Fibroblast of peridontal ligament (primary cell): Measurements from ENCODE around the gene STK24.

Source experiments
- DNase-seq: peaks from one replicate; pipeline ENCODE4 v3.0.0-alpha.2; 2010; ENCODE audit errors: extremely low read depth

Gene STK24

DNA sequence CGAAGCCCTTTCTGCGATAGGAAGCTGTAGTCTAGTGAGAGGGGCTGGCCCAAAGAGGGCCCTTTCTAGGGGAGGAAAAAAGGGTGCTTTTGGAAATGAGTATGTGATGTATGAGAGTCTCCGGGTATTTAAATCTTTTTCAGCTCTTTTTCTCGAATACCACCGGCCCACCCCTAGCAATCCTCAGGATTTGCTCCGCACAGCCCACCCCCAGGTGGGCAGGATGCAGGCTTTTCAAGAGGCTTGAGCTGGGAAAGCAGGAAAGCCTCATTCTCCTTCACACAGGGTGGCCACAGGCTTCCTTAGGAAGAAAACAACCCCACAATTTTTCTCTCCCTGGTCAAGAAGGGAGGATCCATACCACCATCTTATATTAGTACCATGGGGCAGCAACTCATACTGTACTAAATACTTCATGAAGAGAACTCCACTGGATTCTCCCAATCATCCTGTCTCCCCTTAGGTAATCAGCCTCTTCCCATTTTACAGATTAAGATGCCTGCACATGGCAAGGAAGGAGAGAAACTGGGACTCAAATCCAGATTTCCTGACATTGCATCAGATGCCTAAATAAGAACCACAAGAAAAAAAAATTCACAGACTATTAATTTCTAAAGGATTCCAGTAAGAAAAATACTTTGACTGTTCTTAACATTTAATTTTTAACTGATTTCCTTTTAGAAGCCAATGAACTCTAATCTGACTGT, 84.4 kb downstream of the STK24 start:
- DNase-seq = peak; percentile 71

GRCh38 chr13:98490866-98491265, 86.0 kb downstream of the STK24 start:
- DNase-seq = no peak

DNA sequence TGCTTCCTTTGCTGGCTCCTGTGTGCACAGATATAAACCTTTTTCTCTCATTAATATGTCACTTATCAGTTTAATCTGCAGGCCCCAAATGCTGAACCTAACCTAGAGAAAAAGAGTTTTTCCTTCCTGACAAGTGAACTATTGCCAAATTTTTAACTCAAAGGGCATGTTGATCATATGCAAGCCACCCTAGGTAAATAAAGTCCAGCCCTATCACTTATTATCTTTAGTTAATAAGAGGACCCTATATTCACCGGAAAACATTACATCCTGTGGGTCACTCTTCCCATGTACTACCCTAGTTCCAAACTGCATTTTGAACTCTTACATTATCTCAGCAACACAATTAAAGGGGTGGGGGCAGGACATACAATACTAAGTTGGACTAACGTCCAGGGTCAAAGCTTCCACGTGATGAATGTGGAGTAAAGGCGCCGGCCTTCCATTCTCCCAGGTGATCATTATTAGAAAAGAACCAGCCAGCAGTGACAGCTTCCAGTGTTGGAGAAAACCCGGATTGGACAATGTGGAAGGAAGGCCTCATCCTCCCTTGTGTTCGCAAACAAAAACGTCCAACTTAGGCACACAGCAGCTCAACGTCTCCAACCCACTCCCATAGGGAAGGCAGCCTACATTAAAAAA, 86.6 kb downstream of the STK24 start:
- DNase-seq = no peak

DNA sequence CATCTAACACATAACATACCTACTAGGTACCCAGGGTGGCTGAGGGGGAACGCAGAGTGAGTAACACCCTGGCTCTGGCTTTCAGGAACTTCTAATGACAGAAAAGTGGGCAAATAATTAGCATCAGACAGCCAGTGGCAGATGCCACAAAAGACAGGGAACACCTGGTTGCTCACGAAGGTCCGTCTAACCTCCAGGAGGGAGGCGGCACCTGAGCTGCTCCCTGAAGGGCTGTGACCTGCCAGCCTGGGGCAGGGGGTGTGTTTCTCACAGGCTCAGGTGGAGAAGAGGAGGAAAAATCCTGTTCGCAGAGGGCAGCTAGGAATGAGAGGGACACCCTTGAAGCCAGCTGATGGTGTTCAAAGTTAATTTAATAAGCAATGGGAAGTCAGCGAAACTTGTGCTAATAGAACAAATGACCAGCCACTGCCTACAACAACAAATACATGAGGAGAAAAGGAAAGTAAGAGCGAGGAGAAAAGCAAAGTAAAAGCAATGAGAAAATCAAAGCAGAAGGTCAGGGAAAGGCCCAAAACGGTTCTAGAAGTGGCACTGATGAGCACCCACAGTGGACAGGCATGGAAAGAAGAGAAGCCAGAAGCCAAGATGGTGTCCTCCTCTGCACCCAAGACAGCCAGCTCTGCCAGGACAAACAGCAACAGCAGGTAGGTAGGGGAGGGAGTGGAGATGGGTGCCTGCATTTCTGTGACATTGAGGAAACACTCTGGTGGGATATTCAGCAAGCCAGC, 87.3 kb downstream of the STK24 start:
- no peak for DNase-seq

GRCh38 chr13:98488736-98489135, 88.2 kb downstream of the STK24 start:
- DNase-seq = no peak

DNA sequence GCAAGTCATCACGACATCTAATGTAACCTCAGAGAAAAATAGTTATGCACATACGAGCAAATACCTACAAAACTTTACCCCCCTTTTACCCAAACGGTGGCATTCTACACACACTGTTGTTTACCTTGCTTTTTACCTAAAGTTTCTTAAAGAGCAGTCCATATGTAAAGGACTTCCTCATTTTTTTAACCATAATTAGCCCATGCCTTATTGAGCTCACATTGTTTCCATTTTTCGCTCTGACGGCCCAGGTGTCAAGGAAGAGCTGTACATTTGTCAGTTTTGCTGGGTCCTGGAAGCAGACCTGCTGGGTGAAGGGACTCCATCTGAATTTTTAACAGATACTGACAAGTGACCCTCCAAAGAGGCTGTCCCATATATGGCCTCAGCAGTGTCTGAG, 89.4 kb downstream of the STK24 start:
- DNase-seq = no peak

GRCh38 chr13:98487016-98487415, 89.9 kb downstream of the STK24 start:
- DNase-seq = no peak

DNA sequence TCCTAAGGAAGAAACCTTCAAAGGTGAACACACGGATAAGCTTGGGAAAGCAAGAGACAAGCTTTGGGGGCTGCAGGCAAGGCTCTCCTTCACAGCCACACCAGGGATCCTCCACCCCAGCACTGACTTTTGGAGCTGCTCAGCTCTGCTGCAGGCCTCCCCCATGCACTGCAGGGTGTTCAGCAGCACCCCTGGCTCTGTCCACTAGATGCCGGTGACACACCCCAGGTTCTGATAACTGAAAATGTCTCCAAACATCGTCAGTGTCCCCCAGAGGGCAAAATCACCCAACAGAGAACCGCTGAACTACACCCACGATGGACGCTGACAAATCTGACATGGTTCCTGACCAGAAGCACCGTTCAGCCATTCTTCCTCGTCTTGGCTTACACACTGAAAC, 90.5 kb downstream of the STK24 start:
- DNase-seq = no peak

GRCh38 chr13:98485561-98485960, 91.3 kb downstream of the STK24 start:
- DNase-seq = no peak

DNA sequence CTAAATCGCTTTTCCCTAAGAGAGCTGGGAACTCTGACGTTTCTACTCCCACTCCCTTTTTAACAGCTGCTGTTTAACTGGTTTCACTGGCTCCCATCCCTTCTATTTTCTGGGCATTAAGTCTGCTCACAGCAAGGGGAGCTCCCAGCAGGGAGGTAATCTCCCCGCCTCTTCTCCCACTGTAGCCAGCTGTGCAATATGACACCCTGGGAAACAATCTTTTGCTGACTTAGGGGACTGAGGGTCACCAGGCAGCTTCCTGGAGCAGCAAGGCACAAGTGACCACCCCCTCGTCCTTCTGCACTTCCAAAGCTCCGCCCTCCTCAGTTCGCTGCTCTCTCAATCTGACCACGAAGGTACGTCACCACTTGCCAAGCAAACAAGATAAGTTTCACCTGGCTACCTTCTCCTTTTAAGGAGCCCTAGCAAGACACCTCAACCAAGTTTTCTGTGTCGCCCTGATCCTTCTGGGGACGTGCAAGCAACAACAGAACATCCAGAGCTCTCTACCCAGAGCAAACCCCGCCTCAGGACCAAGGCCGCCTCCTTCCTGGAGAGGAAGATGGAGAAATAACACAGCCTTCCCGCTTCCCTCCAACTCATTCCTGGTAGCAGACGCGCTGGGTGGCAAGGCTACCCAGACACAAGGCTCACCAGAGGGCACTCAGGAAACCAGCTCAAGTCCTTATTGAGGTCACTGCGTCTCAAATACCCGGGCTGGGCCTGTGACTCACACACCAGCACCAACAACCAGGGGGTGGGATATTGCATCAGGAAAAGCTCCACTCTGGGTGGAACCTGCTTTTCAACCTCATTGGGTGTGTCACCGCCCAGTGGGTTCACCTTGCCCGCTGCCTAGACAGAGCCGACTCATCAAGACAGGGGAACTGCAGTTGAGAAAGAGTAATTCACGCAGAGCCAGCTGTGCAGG, 92.4 kb downstream of the STK24 start:
- peak; percentile 85 for DNase-seq

DNA sequence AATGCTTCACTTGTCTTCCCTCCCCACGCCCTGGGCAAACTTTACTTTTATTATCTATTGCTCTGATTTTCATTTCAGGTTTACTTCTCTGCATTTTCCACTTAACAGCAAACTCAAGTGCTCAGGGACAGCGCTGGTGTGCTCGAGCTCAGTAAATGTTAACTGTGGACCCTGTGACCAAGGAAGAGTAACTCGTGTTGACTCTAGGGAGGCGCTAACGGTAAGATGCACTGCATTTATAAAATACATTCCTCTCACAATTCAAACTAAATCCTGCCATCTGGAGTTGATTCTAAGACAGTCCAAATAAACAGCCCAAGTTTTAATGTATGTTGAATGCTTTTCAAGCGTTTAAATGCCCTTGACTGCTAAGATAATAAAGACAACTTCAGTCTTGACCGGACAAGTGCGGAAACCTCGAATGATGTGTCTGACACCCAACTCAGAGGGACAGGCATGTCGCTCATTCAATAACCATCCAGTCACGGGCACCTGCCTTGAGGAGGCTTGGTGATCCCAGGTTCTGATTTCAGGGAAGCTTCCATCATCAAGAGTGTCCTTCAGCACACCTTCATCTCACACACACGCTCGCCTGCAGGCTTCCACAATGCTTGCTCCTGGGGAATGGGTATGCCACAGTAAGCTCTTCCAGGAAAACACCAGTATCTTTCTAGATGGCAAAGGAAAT, 93.2 kb downstream of the STK24 start:
- peak; percentile 68 for DNase-seq

- DNase-seq = peak; percentile 91
These were observed 94.1 kb downstream of the STK24 start for GRCh38 chr13:98482476-98483444.

DNA sequence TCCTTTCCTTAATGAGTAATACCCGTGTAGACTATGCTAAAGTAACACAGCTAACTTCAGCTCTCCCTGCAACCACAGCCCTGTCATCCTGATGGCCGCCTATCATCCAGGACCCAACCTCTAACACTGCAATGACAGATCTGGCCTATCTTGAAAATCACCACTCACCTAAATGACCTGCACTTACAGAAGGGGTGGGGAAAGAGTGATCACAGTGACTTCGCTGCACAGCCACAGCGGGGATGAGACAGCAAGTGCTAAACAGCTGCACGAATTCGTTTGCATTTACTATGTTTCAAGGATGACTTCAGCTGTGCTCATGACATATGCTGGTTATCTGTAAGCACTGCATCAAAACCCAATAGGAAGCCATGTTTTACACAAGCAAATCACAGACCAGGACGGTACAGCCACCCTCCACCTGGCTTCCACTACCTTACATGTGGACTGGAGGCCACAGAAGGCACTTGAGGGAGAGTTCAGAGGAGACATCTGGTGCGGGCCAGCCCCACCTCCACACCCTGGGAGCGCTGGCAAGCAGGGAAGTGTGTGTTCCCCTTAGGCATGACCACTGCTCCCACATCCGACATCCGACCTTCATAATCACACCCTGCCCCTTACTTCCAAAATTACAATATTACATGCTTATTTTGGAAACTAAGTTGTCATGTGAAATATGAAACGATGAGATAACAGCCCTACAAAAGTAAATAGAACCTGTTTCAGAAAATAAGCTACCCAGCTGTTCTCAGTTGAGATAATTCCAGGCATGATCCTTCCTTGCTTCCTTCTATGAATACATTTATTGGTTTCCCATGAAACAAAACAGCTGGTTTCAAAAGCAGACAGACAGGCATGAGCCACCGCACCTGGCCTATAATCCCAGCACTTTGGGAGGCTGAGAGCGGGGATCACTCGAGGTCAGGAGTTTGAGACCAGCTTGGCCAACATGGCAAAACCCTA, 95.7 kb downstream of the STK24 start:
- DNase-seq = no peak

- no peak for DNase-seq
These were observed 97.4 kb downstream of the STK24 start for GRCh38 chr13:98479496-98480003.

GRCh38 chr13:98478189-98479129, 98.4 kb downstream of the STK24 start:
- no peak for DNase-seq

DNA sequence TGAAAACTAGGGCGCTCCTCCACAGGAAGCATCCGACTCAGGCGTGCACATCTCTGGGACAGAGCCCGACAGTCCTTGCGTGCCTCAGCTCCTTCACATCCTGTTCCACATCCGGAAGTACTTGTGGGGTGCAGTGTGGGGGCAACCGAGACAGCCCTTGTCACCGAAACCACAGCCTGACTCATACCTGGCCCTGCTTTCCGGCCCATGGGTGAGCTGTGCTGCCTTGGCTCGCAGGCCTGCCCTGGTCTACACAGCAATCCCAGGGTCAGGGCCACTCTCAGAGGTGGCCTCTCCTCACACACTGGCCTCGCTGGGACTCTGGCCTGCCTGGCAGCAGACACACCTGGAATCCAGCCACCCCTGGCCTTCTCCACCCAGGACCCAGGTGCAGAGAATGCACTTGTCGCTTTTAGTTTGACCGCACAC, 100.4 kb downstream of the STK24 start:
- peak; percentile 56 for DNase-seq

- DNase-seq = no peak
These were observed 100.8 kb downstream of the STK24 start for GRCh38 chr13:98476106-98476505.
